Hematopoietic multipotent progenitor cell treated with erythropoietin and hydrocortisone succinate and interleukin-3 and kit ligand, for 6 days (in vitro differentiated cells): Measurements from ENCODE around the gene DNAJA3.
"Not testable (repeated sequence)": the region's sequence is repeated elsewhere in the genome, so short reads cannot be mapped to it uniquely, and the experiment has no call there.

ENCODE experiments used
- DNase-seq: peaks from one replicate; pipeline ENCODE4 v3.0.0-alpha.2; 2015

DNAJA3 gene

DNA sequence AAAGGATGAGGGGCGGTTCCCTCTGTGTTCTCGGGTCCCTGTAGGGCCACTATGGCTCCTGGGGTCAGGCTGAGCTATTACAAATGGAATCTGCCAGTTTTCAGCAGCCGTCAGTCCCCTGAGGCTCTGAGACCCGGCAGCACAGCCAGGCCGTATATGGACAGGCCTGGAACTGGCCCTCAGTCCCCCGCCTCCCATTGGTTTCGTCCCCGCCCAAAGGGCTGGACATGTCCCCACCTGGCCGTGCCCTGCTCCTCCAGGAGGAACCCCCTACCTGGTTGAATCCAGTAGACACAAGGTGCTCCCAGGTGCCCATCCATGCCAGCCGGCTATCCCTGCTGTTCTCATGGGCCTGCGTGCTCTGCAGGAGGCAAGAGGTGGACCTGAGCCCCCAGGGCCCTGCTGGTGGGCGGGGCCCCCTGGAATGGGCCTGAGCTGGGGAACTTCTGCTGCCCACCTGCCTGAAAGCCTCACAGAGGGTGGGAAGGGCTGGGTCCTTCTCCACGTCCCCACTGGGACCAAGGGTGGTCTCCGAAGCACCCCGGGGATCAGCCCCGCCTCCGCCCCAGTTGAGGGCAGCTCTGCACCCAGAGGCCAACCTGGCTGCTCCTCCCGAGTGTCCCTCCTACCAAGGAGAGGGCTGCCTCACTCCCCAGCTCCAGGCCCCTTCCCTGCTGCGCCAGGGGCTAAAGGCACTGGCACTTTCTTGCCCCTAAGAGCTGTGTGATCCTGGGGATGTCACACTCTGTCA, 37.2 kb upstream of the DNAJA3 start:
- DNase-seq: no peak

- DNase-seq: no peak
Observed at GRCh38 chr16:4389051-4389955, 36.4 kb upstream of the DNAJA3 start.

- no peak for DNase-seq
Observed at GRCh38 chr16:4390266-4391260, 35.1 kb upstream of the DNAJA3 start.

GRCh38 chr16:4391631-4392381, 33.9 kb upstream of the DNAJA3 start:
- DNase-seq: no peak

- DNase-seq: no peak
Observed at GRCh38 chr16:4392382-4393239, 33.1 kb upstream of the DNAJA3 start.

GRCh38 chr16:4393240-4393600, 32.4 kb upstream of the DNAJA3 start:
- no peak for DNase-seq

DNA sequence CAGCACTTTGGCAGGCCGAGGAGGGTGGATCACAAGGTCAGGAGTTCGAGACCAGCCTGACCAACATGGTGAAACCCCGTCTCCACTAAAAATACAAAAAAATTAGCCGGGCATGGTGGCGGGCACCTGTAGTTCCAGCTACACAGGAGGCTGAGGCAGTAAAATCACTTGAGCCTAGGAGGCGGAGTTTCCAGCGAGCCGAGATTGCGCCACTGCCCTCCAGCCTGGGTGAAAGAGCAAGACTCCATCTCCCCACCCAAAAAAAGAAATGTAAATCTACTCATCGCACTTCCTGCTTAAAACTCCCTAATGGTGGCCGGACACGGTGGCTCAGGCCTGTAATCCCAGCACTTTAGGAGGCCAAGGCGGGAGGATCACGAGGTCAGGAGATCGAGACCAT, 31.8 kb upstream of the DNAJA3 start:
- not testable (repeated sequence) for DNase-seq

DNA sequence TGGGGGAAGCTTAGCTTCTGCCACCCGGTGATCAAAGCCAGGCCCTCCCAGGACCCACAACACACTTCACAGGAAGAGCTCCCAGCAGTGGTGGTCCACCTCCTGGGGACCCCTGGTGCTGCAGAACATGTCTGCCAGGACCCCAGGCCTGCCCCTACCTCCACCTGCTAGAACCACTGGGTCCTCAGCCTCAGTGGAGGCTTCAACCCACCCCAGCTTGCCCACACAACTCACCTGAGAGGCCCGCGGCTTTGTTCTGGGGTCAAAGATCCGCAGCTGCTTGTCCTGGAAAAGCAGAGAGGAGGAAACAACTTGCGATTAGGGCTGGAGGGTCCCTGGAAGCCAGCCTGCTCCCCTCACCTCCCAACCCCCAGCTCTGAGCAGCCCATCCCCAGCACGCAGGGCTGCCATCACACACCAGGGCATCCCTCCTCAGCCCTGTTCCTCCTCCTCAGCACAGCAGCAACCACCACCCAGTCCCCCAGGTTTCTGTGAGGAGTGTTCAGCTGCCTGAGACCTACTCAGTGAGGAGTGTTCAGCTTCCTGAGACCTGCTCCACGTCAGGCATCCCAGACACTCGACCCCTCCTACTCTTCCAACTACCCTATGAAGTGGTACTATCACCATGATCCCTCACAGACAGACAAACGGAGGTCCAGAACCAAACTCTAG, 30.5 kb upstream of the DNAJA3 start:
- DNase-seq: no peak

DNA sequence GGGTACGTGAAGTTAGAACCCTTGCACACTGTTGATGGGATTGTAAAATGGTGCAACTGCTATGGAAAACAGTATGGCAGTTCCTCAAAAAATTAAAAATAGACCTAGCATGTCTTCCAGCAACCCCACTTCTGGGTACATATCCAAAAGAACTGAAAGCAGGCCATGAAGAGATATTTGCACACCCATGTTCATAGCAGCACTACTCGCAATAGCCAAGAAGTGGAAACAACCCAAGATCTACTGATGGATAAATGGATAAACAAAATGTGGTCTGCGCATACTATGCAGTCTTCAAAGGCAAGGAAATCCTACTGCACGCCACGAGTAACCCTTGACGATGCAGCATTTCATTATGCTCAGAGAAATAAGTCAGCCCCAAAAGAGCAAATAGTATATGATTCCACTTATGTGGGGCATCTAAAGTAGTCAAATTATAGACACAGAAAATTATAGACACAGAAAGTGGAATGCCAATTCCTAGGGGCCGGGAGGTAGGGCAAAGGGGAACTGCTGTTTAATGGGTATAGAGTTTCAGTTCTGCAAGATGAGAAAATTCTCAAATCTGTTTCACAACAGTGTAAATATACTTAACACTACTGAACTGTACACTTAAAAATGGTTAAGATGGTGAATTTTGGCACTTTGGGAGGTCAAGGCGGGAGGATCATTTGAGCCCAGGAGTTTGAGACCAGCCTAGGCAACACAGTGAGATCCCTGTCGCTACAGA, 26.5 kb upstream of the DNAJA3 start:
- no peak for DNase-seq

- DNase-seq: no peak
Observed at GRCh38 chr16:4401094-4401501, 24.6 kb upstream of the DNAJA3 start.

GRCh38 chr16:4401510-4401909, 24.2 kb upstream of the DNAJA3 start:
- DNase-seq: no peak

GRCh38 chr16:4402439-4403132, 23.1 kb upstream of the DNAJA3 start:
- peak; percentile 85 for DNase-seq

DNA sequence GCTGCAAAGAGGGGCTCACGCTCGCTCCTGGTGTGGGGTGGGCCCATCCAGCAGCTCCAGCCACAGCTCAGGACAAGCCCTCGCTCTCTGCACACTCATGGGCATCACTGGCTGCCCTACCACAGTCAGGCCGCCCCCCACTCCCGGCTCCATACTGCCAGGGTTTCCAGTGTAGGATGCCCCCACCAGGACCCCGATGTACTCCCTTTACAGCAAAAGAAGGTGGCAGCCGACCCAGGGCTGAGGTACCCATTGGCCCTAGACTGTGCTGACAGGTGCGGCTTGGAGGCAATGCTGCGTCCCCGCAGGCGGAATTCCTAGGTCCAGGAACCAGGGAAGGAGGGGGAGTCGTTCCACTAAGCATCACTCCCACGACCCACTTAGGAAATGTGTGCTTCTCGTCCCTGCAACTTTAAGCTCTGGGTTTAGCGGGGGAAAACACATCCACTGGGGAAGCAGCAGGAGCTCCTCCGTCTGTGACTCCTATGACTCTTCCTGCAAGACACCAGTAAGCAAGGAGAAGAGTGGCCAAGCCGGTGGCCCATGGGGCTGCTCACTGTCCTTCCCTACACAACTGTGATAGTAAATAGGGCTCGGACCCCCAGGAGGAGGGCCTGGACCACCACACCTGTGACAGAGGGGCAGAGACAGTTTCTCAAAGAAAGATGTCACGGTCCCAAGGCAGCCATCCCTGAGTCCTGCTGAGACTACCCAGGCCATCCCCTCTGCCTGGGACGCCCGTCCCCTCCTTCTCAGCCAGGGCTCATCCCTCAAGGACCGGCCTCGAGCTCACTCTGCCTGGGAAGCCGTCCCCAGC, 22.3 kb upstream of the DNAJA3 start:
- no peak for DNase-seq

- peak; percentile 70 for DNase-seq
Observed at GRCh38 chr16:4404247-4404966, 21.3 kb upstream of the DNAJA3 start.

- no peak for DNase-seq
Observed at GRCh38 chr16:4404967-4405696, 20.5 kb upstream of the DNAJA3 start.

GRCh38 chr16:4407543-4408322, 17.9 kb upstream of the DNAJA3 start:
- DNase-seq: no peak
